A673 (cell line): Measurements from ENCODE around the gene SLC5A2. TPM values are rescaled to one million over a fixed set of nuclear protein-coding genes. Genes with fewer than 3 reads are reported as not detected.

Source experiments
- BruUV-seq: library from RNA; stranded (reverse); fragments of 400-500 nt; replicated peaks from 2 replicates; lab custom pipeline; 2021; lab: Mats Ljungman, UMichigan
- CTCF ChIA-PET: fragments of 300-600 bp; sonication (Branson Sonifier 250); formaldehyde crosslinking; loops from one replicate; lab custom pipeline; 2022; ENCODE audit warnings: antibody characterized with exemption; lab: Charles Lee
- POLR2A ChIA-PET: fragments of 300-600 bp; sonication (Branson Sonifier 250); formaldehyde crosslinking; loops from one replicate; lab custom pipeline; 2022; ENCODE audit warnings: antibody characterized with exemption; ENCODE audit not compliant: low non-redundant PET; lab: Charles Lee
- DNase-seq: peaks from one replicate; pipeline ENCODE4 v3.0.0-alpha.2; 2015; ENCODE audit warnings: low spot score
- H3K27ac ChIP-seq: fragments of 200-600 bp; sonication (generic); 2 replicates; pipeline ENCODE4 v1.5.1; 2016; ENCODE audit warnings: mixed run types, low read depth, mild to moderate bottlenecking, mixed read lengths, antibody characterized with exemption, low read length; ENCODE audit not compliant: poor library complexity, severe bottlenecking
- H3K27me3 ChIP-seq: fragments of 200-600 bp; sonication (generic); replicated peaks from 2 replicates; pipeline ENCODE4 v1.6.1; 2017; ENCODE audit warnings: mixed run types, low read depth, mild to moderate bottlenecking, mixed read lengths, antibody characterized with exemption, low read length; ENCODE audit not compliant: insufficient read depth, poor library complexity
- H3K36me3 ChIP-seq: fragments of 200-600 bp; sonication (generic); 2 replicates; pipeline ENCODE4 v1.6.1; 2016; ENCODE audit warnings: mixed run types, mild to moderate bottlenecking, mixed read lengths, antibody characterized with exemption, low read length; ENCODE audit not compliant: insufficient read depth, poor library complexity, severe bottlenecking
- H3K4me1 ChIP-seq: fragments of 200-600 bp; sonication (generic); 2 replicates; pipeline ENCODE4 v1.6.1; 2017; ENCODE audit warnings: mixed run types, mild to moderate bottlenecking, mixed read lengths, antibody characterized with exemption, low read length; ENCODE audit not compliant: insufficient read depth, poor library complexity, severe bottlenecking
- H3K4me3 ChIP-seq: fragments of 200-600 bp; sonication (generic); 2 replicates; pipeline ENCODE4 v1.5.1; 2016; ENCODE audit warnings: low read depth, mixed run types, mild to moderate bottlenecking, mixed read lengths, low read length; ENCODE audit not compliant: poor library complexity, severe bottlenecking
- H3K9me3 ChIP-seq: fragments of 200-600 bp; sonication (generic); 2 replicates; pipeline ENCODE4 v1.6.1; 2016; ENCODE audit warnings: mixed run types, low read depth, mild to moderate bottlenecking, mixed read lengths, antibody characterized with exemption, low read length; ENCODE audit not compliant: poor library complexity, severe bottlenecking
- CTCF ChIP-seq: fragments of 300-800, 200-600 bp; sonication (generic); conservative IDR thresholded peaks from 2 replicates; pipeline ENCODE4 v1.5.1; 2017; ENCODE audit warnings: low read depth, mild to moderate bottlenecking, antibody characterized with exemption, low read length, moderate library complexity, mixed read lengths
- EZH2 ChIP-seq: fragments of 200-600 bp; sonication (generic); IDR thresholded peaks from 2 replicates; pipeline ENCODE4 v1.6.1; 2017; ENCODE audit warnings: borderline replicate concordance, low read depth, mild to moderate bottlenecking, mixed read lengths, antibody characterized with exemption, low read length; ENCODE audit not compliant: poor library complexity, severe bottlenecking
- intact Hi-C: fragments of 100-400 bp; cut with micrococcal nuclease; formaldehyde crosslinking; loops from one replicate; pipeline ENCODE4 v1.10.0; 2022; ENCODE audit not compliant: unreplicated experiment
- total RNA-seq: library from RNA; stranded (reverse); gene quantifications from 2 replicates; pipeline ENCODE4 v1.2.3, GENCODE V29; 2021

The SLC5A2 gene
- total RNA-seq, 1 experiment from 2014 or later: not detected

DNA sequence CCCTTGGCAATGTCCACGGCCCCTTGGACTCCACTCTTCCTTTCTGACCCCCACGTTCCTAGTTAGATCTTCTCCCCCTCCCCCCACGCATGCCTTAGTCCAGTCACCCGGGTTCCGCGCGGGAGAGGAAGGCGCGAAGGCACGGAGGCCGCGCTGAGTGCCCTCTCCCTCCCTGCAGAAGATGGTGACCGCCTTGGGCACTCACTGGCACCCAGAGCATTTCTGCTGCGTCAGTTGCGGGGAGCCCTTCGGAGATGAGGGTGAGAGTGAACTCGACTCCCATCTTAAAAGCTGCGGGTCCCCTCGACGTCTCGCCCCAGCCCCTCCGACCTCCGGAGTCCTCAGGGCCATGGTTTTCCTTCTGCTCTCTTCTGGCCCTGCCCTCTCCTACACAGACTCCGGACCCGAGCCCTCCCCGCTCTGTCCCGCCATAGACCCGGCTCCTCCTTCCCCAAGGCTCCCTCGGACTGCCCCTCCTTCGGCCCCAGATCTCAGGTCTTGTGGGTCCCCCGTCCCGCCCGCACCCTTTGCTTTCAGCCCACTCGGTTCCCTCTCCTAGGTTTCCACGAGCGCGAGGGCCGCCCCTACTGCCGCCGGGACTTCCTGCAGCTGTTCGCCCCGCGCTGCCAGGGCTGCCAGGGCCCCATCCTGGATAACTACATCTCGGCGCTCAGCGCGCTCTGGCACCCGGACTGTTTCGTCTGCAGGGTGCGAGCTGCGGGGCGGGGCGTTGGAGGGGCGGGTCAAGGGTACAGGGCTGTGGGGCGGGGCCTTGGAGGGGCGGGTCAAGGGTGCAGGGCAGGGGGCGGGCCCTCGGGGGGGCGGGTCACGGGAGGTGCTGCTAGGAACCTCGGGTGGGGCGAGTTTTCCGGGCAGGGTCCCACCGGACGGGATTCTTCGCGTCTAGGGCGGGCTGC, 6.4 kb upstream of the SLC5A2 start:
- Histone ChIP-seq H3K36me3 (no peaks in the 10 kb centered on the region), H3K4me3 (no peak overlapping the region), H3K27me3 (no peaks in the 10 kb centered on the region), H3K4me1 (no peaks in the 10 kb centered on the region), H3K9me3 (no peaks in the 10 kb centered on the region), H3K27ac (no peak overlapping the region)
- no peak for DNase-seq
- BruUV-seq: no TSS peak
- intact Hi-C loops: no loop called here
- POLR2A ChIA-PET: no interaction called here
- CTCF ChIA-PET: interaction anchor here (0.6 kb wide), 1 partner anchor 494 kb away, joined by 3 read pairs; no protein-coding TSS in a partner anchor
- TF ChIP-seq EZH2 (no peak), CTCF (no peak)

DNA sequence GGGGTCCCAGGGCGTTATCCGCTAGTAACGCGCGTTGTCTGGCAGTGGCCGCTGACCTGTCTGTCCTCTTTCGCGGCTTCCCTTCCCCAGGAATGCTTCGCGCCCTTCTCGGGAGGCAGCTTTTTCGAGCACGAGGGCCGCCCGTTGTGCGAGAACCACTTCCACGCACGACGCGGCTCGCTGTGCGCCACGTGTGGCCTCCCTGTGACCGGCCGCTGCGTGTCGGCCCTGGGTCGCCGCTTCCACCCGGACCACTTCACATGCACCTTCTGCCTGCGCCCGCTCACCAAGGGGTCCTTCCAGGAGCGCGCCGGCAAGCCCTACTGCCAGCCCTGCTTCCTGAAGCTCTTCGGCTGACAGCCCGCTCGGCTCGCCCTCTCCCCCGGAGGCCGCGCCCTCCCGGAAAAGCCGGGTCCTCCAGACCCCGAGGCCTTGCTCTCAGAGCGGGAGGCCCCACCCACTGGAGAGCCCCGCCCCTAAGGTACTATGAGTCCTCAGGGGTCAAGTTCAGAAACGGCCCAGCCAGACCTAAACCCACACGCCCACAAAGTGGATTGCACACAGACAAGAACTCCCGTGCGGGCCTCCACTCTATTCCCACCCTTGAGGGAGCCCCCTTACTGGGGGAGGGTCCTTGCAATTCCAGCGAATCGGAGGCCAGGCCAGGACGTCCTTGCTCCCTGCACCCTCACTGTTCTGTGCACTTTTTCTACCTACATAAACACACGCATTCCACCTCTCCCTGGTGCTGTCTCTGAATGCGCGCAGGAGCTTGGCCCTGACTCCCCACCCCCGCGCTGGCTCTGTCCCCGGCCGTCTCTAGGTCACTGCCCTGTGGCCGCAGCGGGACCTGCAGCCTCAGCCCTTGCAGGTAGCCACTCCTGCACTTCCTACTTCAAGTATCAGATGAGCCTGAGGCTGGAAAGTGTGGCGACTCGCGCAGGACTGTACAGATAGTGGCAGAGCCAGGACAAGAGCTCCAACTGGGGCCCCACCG, 5.4 kb upstream of the SLC5A2 start:
- no peak overlapping the region for H3K4me3 ChIP-seq
- H3K36me3 ChIP-seq: no peaks in the 10 kb centered on the region
- ChIA-PET CTCF (no interaction called here), POLR2A (no interaction called here)
- DNase-seq: no peak
- H3K4me1 ChIP-seq: no peaks in the 10 kb centered on the region
- no peak for TF ChIP-seq EZH2
- no peak for TF ChIP-seq CTCF
- H3K27ac ChIP-seq: no peak overlapping the region
- no peaks in the 10 kb centered on the region for H3K9me3 ChIP-seq
- intact Hi-C loops: no loop called here
- no TSS peak for BruUV-seq
- peaks cover 3% of the 10 kb centered on the region for H3K27me3 ChIP-seq

GRCh38 chr16:31478956-31479355, 4.0 kb upstream of the SLC5A2 start:
- ChIA-PET CTCF (no interaction called here), POLR2A (no interaction called here)
- intact Hi-C loops: no loop called here
- H3K4me3 ChIP-seq: no peak overlapping the region
- BruUV-seq: no TSS peak
- H3K27me3 ChIP-seq: peaks cover 3% of the 10 kb centered on the region
- DNase-seq: no peak
- no peak for TF ChIP-seq EZH2
- no peak for TF ChIP-seq CTCF
- no peak overlapping the region for H3K27ac ChIP-seq
- H3K9me3 ChIP-seq: no peaks in the 10 kb centered on the region
- H3K36me3 ChIP-seq: no peaks in the 10 kb centered on the region
- H3K4me1 ChIP-seq: no peaks in the 10 kb centered on the region
